WTC11 (cell line): ENCODE data around the gene PCSK5. TPM values are rescaled to one million over a fixed set of nuclear protein-coding genes. Genes with fewer than 3 reads are reported as not detected.

ENCODE experiments used
- ATAC-seq: fragments of 200-7000 bp; cut with Tn5 transposase; 2 replicates; pipeline ENCODE4 v1.10.0; 2021; ENCODE audit warnings: mild to moderate bottlenecking, moderate library complexity
- CTCF ChIA-PET: fragments of 300-600 bp; sonication (Branson Sonifier 250); formaldehyde crosslinking; loops from one replicate; lab custom pipeline; 2021; ENCODE audit warnings: antibody characterized with exemption; lab: Charles Lee
- POLR2A ChIA-PET: fragments of 350-600 bp; sonication (Branson Sonifier 250); formaldehyde crosslinking; loops from one replicate; lab custom pipeline; 2021; ENCODE audit warnings: antibody characterized with exemption; lab: Charles Lee
- DNase-seq: peaks from one replicate; pipeline ENCODE4 v3.0.0; 2021; ENCODE audit warnings: low spot score
- H3K27ac Mint-ChIP-seq: 2 replicates; pipeline ENCODE4 v1.8.0; 2021; ENCODE audit warnings: mixed read lengths
- H3K27me3 Mint-ChIP-seq: 2 replicates; pipeline ENCODE4 v1.8.0; 2021; ENCODE audit warnings: low read depth, mild to moderate bottlenecking, moderate library complexity, mixed read lengths
- H3K36me3 Mint-ChIP-seq: 2 replicates; pipeline ENCODE4 v1.8.0; 2021; ENCODE audit warnings: mixed read lengths
- H3K4me1 Mint-ChIP-seq: 2 replicates; pipeline ENCODE4 v1.8.0; 2022; ENCODE audit warnings: mixed read lengths
- H3K4me3 Mint-ChIP-seq: 2 replicates; pipeline ENCODE4 v1.8.0; 2021; ENCODE audit warnings: mild to moderate bottlenecking, moderate library complexity, mixed read lengths
- H3K9me3 Mint-ChIP-seq: 2 replicates; pipeline ENCODE4 v1.8.0; 2021; ENCODE audit warnings: mixed read lengths
- CREB1 ChIP-seq: sonication (generic); formaldehyde crosslinking; IDR thresholded peaks from 2 replicates; pipeline ENCODE4 v1.8.0; 2023; ENCODE audit warnings: mild to moderate bottlenecking, missing genetic modification reagents
- ELF4 ChIP-seq: sonication (generic); formaldehyde crosslinking; IDR thresholded peaks from 2 replicates; pipeline ENCODE4 v1.8.1; 2022; ENCODE audit warnings: low read depth, mild to moderate bottlenecking, moderate library complexity, missing genetic modification reagents
- EMX1 ChIP-seq: fragments of 250-450 bp; sonication (Bioruptor Pico); IDR thresholded peaks from 2 replicates; pipeline ENCODE4 v1.8.0; 2021; ENCODE audit warnings: mild to moderate bottlenecking
- FOXJ3 ChIP-seq: sonication (generic); formaldehyde crosslinking; IDR thresholded peaks from 2 replicates; pipeline ENCODE4 v1.9.0; 2021; ENCODE audit warnings: missing genetic modification reagents, mild to moderate bottlenecking, borderline replicate concordance
- FOXP1 ChIP-seq: sonication (generic); formaldehyde crosslinking; IDR thresholded peaks from 2 replicates; pipeline ENCODE4 v1.8.0; 2022; ENCODE audit warnings: missing genetic modification reagents, mild to moderate bottlenecking, moderate library complexity, borderline replicate concordance
- GABPB1 ChIP-seq: sonication (generic); formaldehyde crosslinking; IDR thresholded peaks from 2 replicates; pipeline ENCODE4 v1.8.1; 2023; ENCODE audit warnings: mild to moderate bottlenecking, missing genetic modification reagents
- IRF2 ChIP-seq: sonication (generic); formaldehyde crosslinking; IDR thresholded peaks from 2 replicates; pipeline ENCODE4 v1.8.0; 2022; ENCODE audit warnings: low read depth, missing genetic modification reagents, borderline replicate concordance
- NFYB ChIP-seq: sonication (generic); formaldehyde crosslinking; conservative IDR thresholded peaks from 2 replicates; pipeline ENCODE4 v1.8.0; 2022; ENCODE audit warnings: low read depth, missing genetic modification reagents
- NR2C2 ChIP-seq: sonication (generic); formaldehyde crosslinking; IDR thresholded peaks from 2 replicates; pipeline ENCODE4 v1.8.0; 2022; ENCODE audit warnings: mild to moderate bottlenecking, missing genetic modification reagents
- TEAD1 ChIP-seq: sonication (generic); formaldehyde crosslinking; IDR thresholded peaks from 2 replicates; pipeline ENCODE4 v1.8.0; 2022; ENCODE audit warnings: mild to moderate bottlenecking, missing genetic modification reagents
- ZNF232 ChIP-seq: sonication (generic); formaldehyde crosslinking; IDR thresholded peaks from 2 replicates; pipeline ENCODE4 v1.8.0; 2022; ENCODE audit warnings: mild to moderate bottlenecking, missing genetic modification reagents
- ZNF396 ChIP-seq: fragments of 250-450 bp; sonication (Bioruptor Pico); IDR thresholded peaks from 2 replicates; pipeline ENCODE4 v1.8.0; 2021; ENCODE audit warnings: mild to moderate bottlenecking, moderate library complexity, borderline replicate concordance
- ZNF416 ChIP-seq: fragments of 250-450 bp; sonication (Bioruptor Pico); IDR thresholded peaks from 2 replicates; pipeline ENCODE4 v1.9.0; 2021; ENCODE audit warnings: mild to moderate bottlenecking, inconsistent platforms
- ZNF423 ChIP-seq: fragments of 250-450 bp; sonication (Bioruptor Pico); IDR thresholded peaks from 2 replicates; pipeline ENCODE4 v2.1.2; 2022; ENCODE audit warnings: mild to moderate bottlenecking, moderate library complexity
- ZNF671 ChIP-seq: fragments of 250-450 bp; sonication (Bioruptor Pico); IDR thresholded peaks from 2 replicates; pipeline ENCODE4 v1.8.0; 2021; ENCODE audit warnings: mild to moderate bottlenecking
- total RNA-seq: library from RNA; stranded (reverse); gene quantifications from 3 replicates; pipeline ENCODE4 v1.2.3, GENCODE V29; 2021
- TF ChIP-seq, protein P1 (sequence below): sonication (generic); formaldehyde crosslinking; IDR thresholded peaks from 2 replicates; pipeline ENCODE4 v1.8.0; 2022; ENCODE audit warnings: mild to moderate bottlenecking, missing genetic modification reagents
- TF ChIP-seq, protein P2 (sequence below): sonication (generic); formaldehyde crosslinking; IDR thresholded peaks from 2 replicates; pipeline ENCODE4 v1.8.1; 2023; ENCODE audit warnings: mild to moderate bottlenecking, missing genetic modification reagents, borderline replicate concordance
- TF ChIP-seq, protein P3 (sequence below): fragments of 250-450 bp; sonication (Bioruptor Pico); IDR thresholded peaks from 2 replicates; pipeline ENCODE4 v1.9.0; 2021; ENCODE audit warnings: mild to moderate bottlenecking
- TF ChIP-seq, protein P4 (sequence below): fragments of 250-450 bp; sonication (Bioruptor Pico); IDR thresholded peaks from 2 replicates; pipeline ENCODE4 v1.9.0; 2021; ENCODE audit warnings: moderate library complexity, mild to moderate bottlenecking, inconsistent platforms, borderline replicate concordance
- TF ChIP-seq, protein P5 (sequence below): sonication (generic); formaldehyde crosslinking; IDR thresholded peaks from 2 replicates; pipeline ENCODE4 v1.8.0; 2022; ENCODE audit warnings: mild to moderate bottlenecking, missing genetic modification reagents
- TF ChIP-seq, protein P6 (sequence below): sonication (generic); formaldehyde crosslinking; IDR thresholded peaks from 2 replicates; pipeline ENCODE4 v1.8.0; 2022; ENCODE audit warnings: mild to moderate bottlenecking, missing genetic modification reagents

PCSK5 gene
- total RNA-seq, 1 experiment from 2014 or later: 30.6 TPM

DNA sequence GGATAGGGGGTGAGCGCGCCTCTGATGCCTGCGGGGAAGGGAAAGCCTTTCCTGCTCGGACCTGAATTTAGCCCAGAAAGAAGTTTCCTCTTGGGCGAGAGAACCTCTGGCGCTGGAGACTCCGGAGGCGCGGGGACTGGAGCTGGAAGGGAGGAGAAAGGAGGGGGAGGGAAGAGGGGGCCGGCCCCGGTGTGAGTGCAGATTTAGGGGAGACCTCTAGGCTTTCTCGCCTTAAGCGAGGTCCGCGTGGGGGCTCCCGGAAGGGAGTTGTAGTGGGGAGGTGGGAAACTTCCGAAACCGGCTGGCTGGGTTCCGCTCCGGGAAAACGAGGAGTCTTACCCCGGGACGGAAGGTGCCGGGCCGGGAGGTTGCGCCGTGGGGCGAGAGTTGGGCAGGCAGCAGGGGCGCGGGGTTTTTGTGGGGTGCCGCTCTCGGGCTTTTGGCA lies 1.3 kb downstream of the PCSK5 start:
- TF ChIP-seq IRF2 (no peak), ZNF671 (no peak)
- TF ChIP-seq, protein P1, sequence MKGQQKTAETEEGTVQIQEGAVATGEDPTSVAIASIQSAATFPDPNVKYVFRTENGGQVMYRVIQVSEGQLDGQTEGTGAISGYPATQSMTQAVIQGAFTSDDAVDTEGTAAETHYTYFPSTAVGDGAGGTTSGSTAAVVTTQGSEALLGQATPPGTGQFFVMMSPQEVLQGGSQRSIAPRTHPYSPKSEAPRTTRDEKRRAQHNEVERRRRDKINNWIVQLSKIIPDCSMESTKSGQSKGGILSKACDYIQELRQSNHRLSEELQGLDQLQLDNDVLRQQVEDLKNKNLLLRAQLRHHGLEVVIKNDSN (CRISPR knock-in tag): no peak
- TF ChIP-seq, protein P2, sequence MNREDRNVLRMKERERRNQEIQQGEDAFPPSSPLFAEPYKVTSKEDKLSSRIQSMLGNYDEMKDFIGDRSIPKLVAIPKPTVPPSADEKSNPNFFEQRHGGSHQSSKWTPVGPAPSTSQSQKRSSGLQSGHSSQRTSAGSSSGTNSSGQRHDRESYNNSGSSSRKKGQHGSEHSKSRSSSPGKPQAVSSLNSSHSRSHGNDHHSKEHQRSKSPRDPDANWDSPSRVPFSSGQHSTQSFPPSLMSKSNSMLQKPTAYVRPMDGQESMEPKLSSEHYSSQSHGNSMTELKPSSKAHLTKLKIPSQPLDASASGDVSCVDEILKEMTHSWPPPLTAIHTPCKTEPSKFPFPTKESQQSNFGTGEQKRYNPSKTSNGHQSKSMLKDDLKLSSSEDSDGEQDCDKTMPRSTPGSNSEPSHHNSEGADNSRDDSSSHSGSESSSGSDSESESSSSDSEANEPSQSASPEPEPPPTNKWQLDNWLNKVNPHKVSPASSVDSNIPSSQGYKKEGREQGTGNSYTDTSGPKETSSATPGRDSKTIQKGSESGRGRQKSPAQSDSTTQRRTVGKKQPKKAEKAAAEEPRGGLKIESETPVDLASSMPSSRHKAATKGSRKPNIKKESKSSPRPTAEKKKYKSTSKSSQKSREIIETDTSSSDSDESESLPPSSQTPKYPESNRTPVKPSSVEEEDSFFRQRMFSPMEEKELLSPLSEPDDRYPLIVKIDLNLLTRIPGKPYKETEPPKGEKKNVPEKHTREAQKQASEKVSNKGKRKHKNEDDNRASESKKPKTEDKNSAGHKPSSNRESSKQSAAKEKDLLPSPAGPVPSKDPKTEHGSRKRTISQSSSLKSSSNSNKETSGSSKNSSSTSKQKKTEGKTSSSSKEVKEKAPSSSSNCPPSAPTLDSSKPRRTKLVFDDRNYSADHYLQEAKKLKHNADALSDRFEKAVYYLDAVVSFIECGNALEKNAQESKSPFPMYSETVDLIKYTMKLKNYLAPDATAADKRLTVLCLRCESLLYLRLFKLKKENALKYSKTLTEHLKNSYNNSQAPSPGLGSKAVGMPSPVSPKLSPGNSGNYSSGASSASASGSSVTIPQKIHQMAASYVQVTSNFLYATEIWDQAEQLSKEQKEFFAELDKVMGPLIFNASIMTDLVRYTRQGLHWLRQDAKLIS: no peak
- TF ChIP-seq, protein P3, sequence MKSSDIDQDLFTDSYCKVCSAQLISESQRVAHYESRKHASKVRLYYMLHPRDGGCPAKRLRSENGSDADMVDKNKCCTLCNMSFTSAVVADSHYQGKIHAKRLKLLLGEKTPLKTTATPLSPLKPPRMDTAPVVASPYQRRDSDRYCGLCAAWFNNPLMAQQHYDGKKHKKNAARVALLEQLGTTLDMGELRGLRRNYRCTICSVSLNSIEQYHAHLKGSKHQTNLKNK (CRISPR knock-in tag): no peak
- ATAC-seq (no peak; the same call in 1 of the 2 replicates), DNase-seq (peak; percentile 40)
- Mint-ChIP-seq H3K27me3 (peaks cover 21% of the 10 kb centered on the region), H3K36me3 (no peaks in the 10 kb centered on the region), H3K4me1 (peaks cover 50% of the 10 kb centered on the region), H3K4me3 (peak overlapping the region; percentile 93), H3K9me3 (no peaks in the 10 kb centered on the region), H3K27ac (no peak overlapping the region)
- ChIA-PET POLR2A (interaction anchor here (0.6 to 1.8 kb wide), 2 partner anchors 32 to 310 kb away, joined by 4 to 6 read pairs; no protein-coding TSS in a partner anchor), CTCF (interaction anchor here (0.7 to 3.0 kb wide), 3 partner anchors 25 to 87 kb away, joined by 3 to 9 read pairs (median 9); no protein-coding TSS in a partner anchor)

DNA sequence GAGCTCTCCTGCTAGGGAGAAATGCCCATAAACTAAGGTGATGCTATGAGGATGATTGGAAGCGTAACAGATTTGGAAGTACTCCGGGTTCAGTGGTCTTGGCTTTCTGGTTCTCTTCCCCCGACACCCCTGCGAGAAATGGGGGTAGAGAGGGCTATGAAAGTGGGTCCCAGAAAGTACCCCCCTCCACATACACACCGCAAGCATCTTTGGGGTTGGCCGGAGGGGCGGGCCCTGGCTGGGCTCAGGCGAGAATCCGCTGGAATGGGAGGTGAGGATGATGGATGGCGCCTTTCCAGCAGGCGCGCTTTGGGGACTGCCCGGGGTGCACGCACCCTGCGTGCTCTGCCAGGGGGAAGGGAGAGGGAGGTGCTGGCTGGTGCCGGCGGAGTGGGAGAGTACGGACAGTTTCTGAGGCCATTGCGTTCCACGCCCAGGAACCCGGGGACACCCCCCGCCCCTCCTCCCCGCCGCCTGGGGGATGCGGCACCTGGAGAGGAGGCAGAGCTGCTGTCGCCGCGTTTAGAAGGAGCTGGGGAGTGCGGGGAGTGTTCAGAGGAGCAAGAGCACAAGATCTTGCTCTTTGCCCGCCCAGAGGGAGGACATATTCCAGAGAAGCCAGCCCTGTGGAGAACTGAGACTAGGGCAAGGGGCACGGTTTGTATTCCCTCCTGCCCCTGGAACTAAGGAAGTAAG lies 1.9 kb downstream of the PCSK5 start:
- POLR2A ChIA-PET: no interaction called here
- peak; percentile 59 for DNase-seq
- TF ChIP-seq GABPB1 (no peak), EMX1 (CRISPR knock-in tag) (no peak), ZNF423 (peak; percentile 72), FOXJ3 (CRISPR knock-in tag) (no peak)
- TF ChIP-seq, protein P4, sequence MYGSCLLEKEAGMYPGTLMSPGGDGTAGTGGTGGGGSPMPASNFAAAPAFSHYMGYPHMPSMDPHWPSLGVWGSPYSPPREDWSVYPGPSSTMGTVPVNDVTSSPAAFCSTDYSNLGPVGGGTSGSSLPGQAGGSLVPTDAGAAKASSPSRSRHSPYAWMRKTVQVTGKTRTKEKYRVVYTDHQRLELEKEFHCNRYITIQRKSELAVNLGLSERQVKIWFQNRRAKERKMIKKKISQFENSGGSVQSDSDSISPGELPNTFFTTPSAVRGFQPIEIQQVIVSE (CRISPR knock-in tag): no peak
- TF ChIP-seq, protein P3 (CRISPR knock-in tag): no peak
- peak overlapping the region; percentile 93 for H3K4me3 Mint-ChIP-seq
- H3K27ac Mint-ChIP-seq: 0 out of 2 replicates have a peak overlapping the region, but pooled peaks have one; percentile 35
- peaks cover 21% of the 10 kb centered on the region for H3K27me3 Mint-ChIP-seq
- no peaks in the 10 kb centered on the region for H3K36me3 Mint-ChIP-seq
- CTCF ChIA-PET: interaction anchor here (2.5 kb wide), 1 partner anchor 26 kb away, joined by 9 read pairs; no protein-coding TSS in a partner anchor
- no peaks in the 10 kb centered on the region for H3K9me3 Mint-ChIP-seq
- peak; percentile 19 for ATAC-seq
- H3K4me1 Mint-ChIP-seq: peaks cover 54% of the 10 kb centered on the region

DNA sequence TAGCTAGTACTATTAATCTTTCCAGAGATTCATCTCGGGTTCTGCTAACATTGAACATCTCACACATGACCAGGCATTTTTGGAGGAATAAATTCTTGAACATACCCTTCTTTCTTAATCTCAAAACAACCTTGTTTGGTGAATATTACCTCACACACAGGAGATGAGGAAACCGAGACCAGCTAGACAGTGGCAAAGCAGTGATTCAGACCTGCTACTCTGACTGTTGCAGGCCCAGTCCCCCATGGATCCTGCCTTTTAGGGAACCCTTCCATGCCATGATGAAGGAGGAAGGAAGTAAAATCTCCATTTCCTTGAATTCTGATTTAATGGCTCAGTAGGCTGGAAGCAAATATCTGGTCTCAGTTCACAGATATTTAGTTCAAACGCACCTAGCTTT lies 2.6 kb downstream of the PCSK5 start:
- H3K4me1 Mint-ChIP-seq: peaks cover 55% of the 10 kb centered on the region
- H3K9me3 Mint-ChIP-seq: no peaks in the 10 kb centered on the region
- peak overlapping the region; percentile 93 for H3K4me3 Mint-ChIP-seq
- ChIA-PET CTCF (interaction anchor here (2.5 kb wide), 1 partner anchor 27 kb away, joined by 9 read pairs; no protein-coding TSS in a partner anchor), POLR2A (no interaction called here)
- peaks cover 21% of the 10 kb centered on the region for H3K27me3 Mint-ChIP-seq
- no peaks in the 10 kb centered on the region for H3K36me3 Mint-ChIP-seq
- ATAC-seq (no peak), DNase-seq (no peak)
- peak overlapping the region; percentile 7; the same call in 1 of the 2 replicates for H3K27ac Mint-ChIP-seq
- TF ChIP-seq ZNF416 (no peak), ZNF232 (CRISPR knock-in tag) (no peak), TEAD1 (CRISPR knock-in tag) (no peak), CREB1 (no peak), ELF4 (CRISPR knock-in tag) (no peak), NFYB (CRISPR knock-in tag) (no peak), FOXP1 (CRISPR knock-in tag) (no peak), NR2C2 (CRISPR knock-in tag) (no peak), ZNF396 (CRISPR knock-in tag) (no peak)
- TF ChIP-seq, protein P1 (CRISPR knock-in tag): no peak
- TF ChIP-seq, protein P5, sequence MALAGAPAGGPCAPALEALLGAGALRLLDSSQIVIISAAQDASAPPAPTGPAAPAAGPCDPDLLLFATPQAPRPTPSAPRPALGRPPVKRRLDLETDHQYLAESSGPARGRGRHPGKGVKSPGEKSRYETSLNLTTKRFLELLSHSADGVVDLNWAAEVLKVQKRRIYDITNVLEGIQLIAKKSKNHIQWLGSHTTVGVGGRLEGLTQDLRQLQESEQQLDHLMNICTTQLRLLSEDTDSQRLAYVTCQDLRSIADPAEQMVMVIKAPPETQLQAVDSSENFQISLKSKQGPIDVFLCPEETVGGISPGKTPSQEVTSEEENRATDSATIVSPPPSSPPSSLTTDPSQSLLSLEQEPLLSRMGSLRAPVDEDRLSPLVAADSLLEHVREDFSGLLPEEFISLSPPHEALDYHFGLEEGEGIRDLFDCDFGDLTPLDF (CRISPR knock-in tag): no peak
- TF ChIP-seq, protein P6, sequence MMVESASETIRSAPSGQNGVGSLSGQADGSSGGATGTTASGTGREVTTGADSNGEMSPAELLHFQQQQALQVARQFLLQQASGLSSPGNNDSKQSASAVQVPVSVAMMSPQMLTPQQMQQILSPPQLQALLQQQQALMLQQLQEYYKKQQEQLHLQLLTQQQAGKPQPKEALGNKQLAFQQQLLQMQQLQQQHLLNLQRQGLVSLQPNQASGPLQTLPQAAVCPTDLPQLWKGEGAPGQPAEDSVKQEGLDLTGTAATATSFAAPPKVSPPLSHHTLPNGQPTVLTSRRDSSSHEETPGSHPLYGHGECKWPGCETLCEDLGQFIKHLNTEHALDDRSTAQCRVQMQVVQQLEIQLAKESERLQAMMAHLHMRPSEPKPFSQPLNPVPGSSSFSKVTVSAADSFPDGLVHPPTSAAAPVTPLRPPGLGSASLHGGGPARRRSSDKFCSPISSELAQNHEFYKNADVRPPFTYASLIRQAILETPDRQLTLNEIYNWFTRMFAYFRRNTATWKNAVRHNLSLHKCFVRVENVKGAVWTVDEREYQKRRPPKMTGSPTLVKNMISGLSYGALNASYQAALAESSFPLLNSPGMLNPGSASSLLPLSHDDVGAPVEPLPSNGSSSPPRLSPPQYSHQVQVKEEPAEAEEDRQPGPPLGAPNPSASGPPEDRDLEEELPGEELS: no peak
